NB4 (cell line): ENCODE measurements around the gene FPGS.

Experiments
- POLR2A ChIP-seq: IDR thresholded peaks from 2 replicates; pipeline ENCODE4 v1.6.1; 2011; ENCODE audit warnings: mild to moderate bottlenecking; ENCODE audit not compliant: insufficient read length; ENCODE audit errors: extremely low read depth
- TF ChIP-seq, protein P1 (sequence below): IDR thresholded peaks from one replicate; pipeline ENCODE4 v1.5.1; 2012; ENCODE audit warnings: low read depth, low read length
- TF ChIP-seq, protein P2 (sequence below): IDR thresholded peaks from 2 replicates; pipeline ENCODE4 v1.6.1; 2011; ENCODE audit warnings: low read depth, low read length

DNA sequence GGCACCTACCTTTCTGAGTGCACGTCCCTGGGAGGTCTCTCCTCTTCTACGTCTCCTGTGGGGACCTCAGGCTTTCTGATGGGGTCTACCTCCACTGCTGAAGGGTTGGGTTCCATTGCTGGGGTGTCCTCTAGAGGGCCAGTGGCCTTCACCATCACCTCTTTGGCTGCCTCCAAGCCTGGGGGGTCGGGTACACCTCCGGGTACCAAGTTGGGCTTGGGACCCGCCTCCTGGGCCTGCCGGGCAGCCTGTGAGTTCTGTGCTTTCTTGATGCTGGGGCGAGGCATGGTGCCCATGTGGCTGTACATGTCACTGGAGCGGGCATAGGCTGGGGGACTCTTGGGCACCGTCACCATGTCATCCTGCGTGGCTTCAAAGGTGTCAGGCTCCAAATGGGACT, 28.7 kb upstream of the FPGS start:
- TF ChIP-seq, protein P1, sequence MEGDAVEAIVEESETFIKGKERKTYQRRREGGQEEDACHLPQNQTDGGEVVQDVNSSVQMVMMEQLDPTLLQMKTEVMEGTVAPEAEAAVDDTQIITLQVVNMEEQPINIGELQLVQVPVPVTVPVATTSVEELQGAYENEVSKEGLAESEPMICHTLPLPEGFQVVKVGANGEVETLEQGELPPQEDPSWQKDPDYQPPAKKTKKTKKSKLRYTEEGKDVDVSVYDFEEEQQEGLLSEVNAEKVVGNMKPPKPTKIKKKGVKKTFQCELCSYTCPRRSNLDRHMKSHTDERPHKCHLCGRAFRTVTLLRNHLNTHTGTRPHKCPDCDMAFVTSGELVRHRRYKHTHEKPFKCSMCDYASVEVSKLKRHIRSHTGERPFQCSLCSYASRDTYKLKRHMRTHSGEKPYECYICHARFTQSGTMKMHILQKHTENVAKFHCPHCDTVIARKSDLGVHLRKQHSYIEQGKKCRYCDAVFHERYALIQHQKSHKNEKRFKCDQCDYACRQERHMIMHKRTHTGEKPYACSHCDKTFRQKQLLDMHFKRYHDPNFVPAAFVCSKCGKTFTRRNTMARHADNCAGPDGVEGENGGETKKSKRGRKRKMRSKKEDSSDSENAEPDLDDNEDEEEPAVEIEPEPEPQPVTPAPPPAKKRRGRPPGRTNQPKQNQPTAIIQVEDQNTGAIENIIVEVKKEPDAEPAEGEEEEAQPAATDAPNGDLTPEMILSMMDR: no peak
- no peak for TF ChIP-seq POLR2A
- TF ChIP-seq, protein P2, sequence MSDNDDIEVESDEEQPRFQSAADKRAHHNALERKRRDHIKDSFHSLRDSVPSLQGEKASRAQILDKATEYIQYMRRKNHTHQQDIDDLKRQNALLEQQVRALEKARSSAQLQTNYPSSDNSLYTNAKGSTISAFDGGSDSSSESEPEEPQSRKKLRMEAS: no peak
